HEK293 (cell line): ENCODE results near the gene ZNF530.

Experiments used
- CTCF ChIP-seq: fragments of 450-650 bp; formaldehyde crosslinking; IDR thresholded peaks from 2 replicates; pipeline ENCODE4 v1.5.1; 2016; ENCODE audit warnings: missing biosample characterization, missing genetic modification characterization
- ELK4 ChIP-seq: IDR thresholded peaks from 2 replicates; pipeline ENCODE4 v1.6.1; 2011; ENCODE audit warnings: mild to moderate bottlenecking, low read depth, low read length, borderline replicate concordance
- KLF10 ChIP-seq: fragments of 450-650 bp; IDR thresholded peaks from 2 replicates; pipeline ENCODE4 v1.5.1; 2018; ENCODE audit warnings: missing biosample characterization, mild to moderate bottlenecking, missing genetic modification characterization
- KLF17 ChIP-seq: fragments of 450-650 bp; formaldehyde crosslinking; IDR thresholded peaks from 2 replicates; pipeline ENCODE4 v1.5.1; 2016; ENCODE audit warnings: missing biosample characterization, missing genetic modification characterization
- OSR2 ChIP-seq: fragments of 450-650 bp; formaldehyde crosslinking; IDR thresholded peaks from 2 replicates; pipeline ENCODE4 v1.5.1; 2016; ENCODE audit warnings: missing biosample characterization, missing genetic modification characterization
- REST ChIP-seq: fragments of 450-650 bp; formaldehyde crosslinking; IDR thresholded peaks from 2 replicates; pipeline ENCODE4 v1.5.1; 2016; ENCODE audit warnings: missing biosample characterization, missing genetic modification characterization
- ZNF239 ChIP-seq: fragments of 450-650 bp; formaldehyde crosslinking; IDR thresholded peaks from 2 replicates; pipeline ENCODE4 v1.5.1; 2016; ENCODE audit warnings: missing biosample characterization, missing genetic modification characterization
- ZNF677 ChIP-seq: fragments of 450-650 bp; IDR thresholded peaks from 2 replicates; pipeline ENCODE4 v1.5.0; 2018; ENCODE audit warnings: missing biosample characterization, mild to moderate bottlenecking, missing genetic modification characterization, moderate library complexity
- ZSCAN23 ChIP-seq: fragments of 450-650 bp; formaldehyde crosslinking; IDR thresholded peaks from 2 replicates; pipeline ENCODE4 v1.5.1; 2016; ENCODE audit warnings: missing biosample characterization, missing genetic modification characterization

GRCh38 chr19:57583521-57584416 lies 15.9 kb upstream of the ZNF530 start, which contains the start of gene ZIK1:
- TF ChIP-seq KLF17 (tag by site-specific recombination) (no peak), CTCF (tag by site-specific recombination) (no peak; the same call in 1 of the 2 replicates), ZNF677 (tag by site-specific recombination) (no peak), REST (tag by site-specific recombination) (no peak), KLF10 (tag by site-specific recombination) (no peak), ELK4 (no peak), OSR2 (no peak), ZSCAN23 (tag by site-specific recombination) (no peak), ZNF239 (no peak)
